ENCODE data around the gene ZBTB38.

Gene ZBTB38

DNA sequence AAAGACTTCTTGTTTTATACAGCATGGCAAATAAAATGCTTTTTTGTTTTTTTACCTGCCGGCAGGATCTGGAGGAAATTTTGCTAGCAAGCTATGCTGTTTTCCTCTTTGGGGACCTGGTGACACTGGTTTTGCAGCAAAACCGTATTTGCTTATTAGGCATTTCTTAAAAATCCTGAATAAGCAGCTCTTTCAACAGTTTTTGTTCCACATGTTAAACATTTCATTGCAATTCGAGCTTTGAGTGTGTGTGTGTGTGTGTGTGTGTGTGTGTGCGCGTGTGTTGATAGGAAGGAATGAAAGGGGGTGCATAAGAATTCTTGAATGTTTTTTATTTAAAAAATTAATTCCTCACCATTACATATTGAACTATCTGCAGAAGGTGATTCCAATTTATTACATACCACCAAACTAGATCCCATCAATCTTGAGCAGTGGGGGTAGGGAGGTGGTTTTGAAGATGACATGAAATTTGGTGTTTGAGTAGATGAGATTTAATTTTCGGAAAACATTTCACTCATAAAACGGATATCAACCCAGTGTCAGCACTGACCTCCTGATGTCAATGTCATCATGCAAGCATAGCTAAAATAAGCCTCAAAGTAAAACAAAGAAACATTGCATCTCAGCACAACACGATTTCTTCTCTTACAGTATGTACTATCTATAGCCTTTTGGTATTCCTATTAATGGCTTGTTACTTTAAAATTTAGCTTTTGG is 17.3 kb downstream of the ZBTB38 start:
- Histone ChIP-seq H4K20me1 (no peaks in the 10 kb centered on the region), H3K27ac (no peak overlapping the region), H3K4me2 (no peak overlapping the region), H3K4me1 (no peaks in the 10 kb centered on the region), H3K4me3 (no peak overlapping the region), H3K27me3 (no peaks in the 10 kb centered on the region), H3K9ac (no peak overlapping the region), H3K36me3 (no peaks in the 10 kb centered on the region), H3K9me3 (no peaks in the 10 kb centered on the region)
- no peak for TF ChIP-seq Cebpa-rat (IDR thresholded peaks at IDR 0.05)

DNA sequence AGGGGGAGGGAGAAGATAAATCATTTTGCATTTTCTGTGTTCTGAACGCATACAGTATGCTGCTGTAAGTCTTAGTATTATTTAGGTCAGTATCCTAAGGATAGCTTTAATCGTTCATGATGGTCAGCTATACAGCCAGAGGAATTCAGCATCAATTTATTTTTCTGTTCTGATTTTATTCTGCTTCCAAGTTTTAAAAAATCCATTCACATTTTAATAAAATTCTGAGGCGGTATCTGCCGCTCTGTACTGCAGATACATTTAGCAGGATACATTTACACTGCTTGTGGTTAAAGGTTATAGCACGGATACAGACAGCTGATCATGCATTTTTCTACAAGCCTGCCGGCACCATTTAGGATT is 17.8 kb downstream of the ZBTB38 start:
- Histone ChIP-seq H3K27me3 (no peaks in the 10 kb centered on the region), H3K4me3 (no peak overlapping the region), H3K9me3 (no peaks in the 10 kb centered on the region), H3K4me2 (no peak overlapping the region), H3K9ac (no peak overlapping the region), H4K20me1 (no peaks in the 10 kb centered on the region), H3K4me1 (no peaks in the 10 kb centered on the region), H3K36me3 (no peaks in the 10 kb centered on the region), H3K27ac (no peak overlapping the region)
- TF ChIP-seq Cebpa-rat (IDR thresholded peaks at IDR 0.05) = no peak

DNA sequence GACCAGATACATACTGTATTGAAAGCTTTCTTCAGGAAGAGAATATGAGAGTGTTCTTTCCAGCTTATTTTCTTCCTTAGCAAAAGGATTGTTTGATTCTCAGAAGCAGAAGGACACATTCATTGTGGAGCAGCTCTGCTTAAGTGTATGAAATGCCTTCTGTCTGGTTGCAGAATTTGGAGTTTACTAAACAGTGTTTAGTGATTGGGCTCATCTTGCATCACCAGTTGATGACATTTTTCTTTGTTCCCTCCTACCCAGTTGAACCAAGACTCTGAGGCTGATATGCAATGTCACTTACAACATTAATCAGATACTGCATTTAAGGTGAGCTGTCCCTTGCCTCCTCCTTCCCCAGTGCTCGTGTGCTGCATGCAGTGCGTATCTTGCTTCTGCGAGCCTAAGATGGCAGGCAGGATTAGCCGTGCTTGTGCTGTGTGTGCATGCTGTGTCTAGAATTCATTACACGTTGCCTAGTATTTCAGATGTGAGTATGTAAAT is 18.4 kb downstream of the ZBTB38 start:
- H4K20me1 ChIP-seq = no peaks in the 10 kb centered on the region
- no peak overlapping the region for H3K27ac ChIP-seq
- TF ChIP-seq Cebpa-rat (IDR thresholded peaks at IDR 0.05) = no peak
- H3K4me2 ChIP-seq = no peak overlapping the region
- H3K9ac ChIP-seq = no peak overlapping the region
- H3K4me3 ChIP-seq = no peak overlapping the region
- H3K9me3 ChIP-seq = no peaks in the 10 kb centered on the region
- H3K4me1 ChIP-seq = no peaks in the 10 kb centered on the region
- no peaks in the 10 kb centered on the region for H3K36me3 ChIP-seq
- H3K27me3 ChIP-seq = no peaks in the 10 kb centered on the region

DNA sequence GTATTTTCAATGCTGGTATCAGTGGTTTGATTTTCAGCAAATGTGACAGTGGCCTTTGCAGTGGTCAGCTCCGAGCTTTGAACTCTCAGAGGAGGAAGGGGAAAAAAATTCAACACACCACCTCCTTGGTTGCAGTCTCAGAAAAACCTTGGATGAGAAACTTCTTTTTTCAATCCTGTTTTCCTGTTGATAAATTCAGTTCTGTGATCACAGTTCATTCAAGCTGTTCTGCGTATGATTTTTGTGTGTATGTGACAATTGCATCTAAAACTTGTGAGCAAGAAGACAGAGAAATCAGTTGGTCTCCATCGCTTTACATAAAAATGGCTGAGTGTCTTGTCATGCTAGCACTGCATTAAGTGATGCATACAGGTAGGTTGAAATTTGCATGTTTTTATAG is 19.2 kb downstream of the ZBTB38 start:
- Histone ChIP-seq H3K4me2 (no peak overlapping the region), H3K4me1 (no peaks in the 10 kb centered on the region), H3K36me3 (no peaks in the 10 kb centered on the region), H3K9me3 (no peaks in the 10 kb centered on the region), H3K27ac (no peak overlapping the region), H4K20me1 (no peaks in the 10 kb centered on the region), H3K9ac (no peak overlapping the region), H3K4me3 (no peak overlapping the region), H3K27me3 (no peaks in the 10 kb centered on the region)
- TF ChIP-seq Cebpa-rat (IDR thresholded peaks at IDR 0.05) = no peak

DNA sequence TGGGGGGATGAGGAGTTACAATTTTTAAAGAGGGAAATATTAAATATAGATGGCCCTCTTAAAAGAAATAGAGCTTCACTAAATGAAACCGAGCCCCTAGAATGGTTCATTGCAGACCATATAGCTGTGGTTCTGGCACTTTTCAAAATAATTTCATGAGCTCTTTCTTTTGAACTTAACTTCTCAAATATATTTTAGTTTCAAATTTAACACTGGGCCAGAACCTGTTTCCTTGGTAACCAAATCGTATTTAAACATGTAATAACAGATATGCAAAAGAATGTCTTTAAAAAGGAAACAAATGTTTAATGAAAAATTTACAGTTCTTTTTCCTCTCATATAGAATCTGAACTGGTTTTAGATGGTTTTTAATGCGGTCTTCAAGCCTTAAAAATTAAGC is 20.1 kb downstream of the ZBTB38 start:
- no peak overlapping the region for H3K4me2 ChIP-seq
- no peak for TF ChIP-seq Cebpa-rat (IDR thresholded peaks at IDR 0.05)
- H3K9ac ChIP-seq = no peak overlapping the region
- H3K27ac ChIP-seq = no peak overlapping the region
- H3K36me3 ChIP-seq = no peaks in the 10 kb centered on the region
- no peaks in the 10 kb centered on the region for H4K20me1 ChIP-seq
- no peaks in the 10 kb centered on the region for H3K4me1 ChIP-seq
- H3K27me3 ChIP-seq = no peaks in the 10 kb centered on the region
- no peak overlapping the region for H3K4me3 ChIP-seq
- no peaks in the 10 kb centered on the region for H3K9me3 ChIP-seq

DNA sequence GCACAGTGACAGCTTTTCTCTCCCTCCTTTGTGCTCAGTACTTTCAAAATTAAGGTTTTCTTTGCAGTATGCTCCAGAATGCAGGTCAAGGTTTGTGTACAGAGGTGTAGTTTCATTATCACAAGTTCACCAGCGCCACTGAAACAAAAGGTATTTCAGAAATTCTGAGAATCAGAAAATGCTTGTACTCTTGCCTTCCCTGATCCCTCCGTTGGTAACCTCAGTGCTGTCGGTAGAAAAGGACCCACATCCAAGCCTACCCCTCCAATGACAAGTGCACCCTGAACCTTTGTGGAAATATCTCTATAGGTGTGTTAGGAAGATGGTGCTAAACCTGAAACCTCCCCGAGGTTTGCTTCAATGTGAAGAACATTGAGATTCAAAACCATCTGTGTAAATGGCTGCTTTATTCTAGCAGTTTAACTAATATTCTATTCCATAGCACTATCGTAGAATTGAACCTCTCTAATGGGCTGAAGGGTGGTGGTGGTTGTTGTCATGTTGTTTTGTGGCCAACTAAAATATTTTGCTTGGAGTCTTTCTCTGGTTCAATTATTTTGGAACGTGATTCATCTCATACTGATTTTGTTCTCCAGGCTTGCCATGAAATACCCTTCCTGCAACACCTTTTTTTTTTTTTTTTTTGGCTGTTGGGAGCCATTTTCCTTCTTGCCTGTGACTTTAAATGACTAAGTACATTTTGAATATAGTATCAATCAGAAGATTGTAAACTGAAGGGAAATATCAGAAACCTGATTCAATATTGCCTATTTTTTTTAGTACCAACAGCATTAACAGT is 20.7 kb downstream of the ZBTB38 start:
- Histone ChIP-seq H3K9me3 (no peaks in the 10 kb centered on the region), H3K9ac (no peak overlapping the region)

DNA sequence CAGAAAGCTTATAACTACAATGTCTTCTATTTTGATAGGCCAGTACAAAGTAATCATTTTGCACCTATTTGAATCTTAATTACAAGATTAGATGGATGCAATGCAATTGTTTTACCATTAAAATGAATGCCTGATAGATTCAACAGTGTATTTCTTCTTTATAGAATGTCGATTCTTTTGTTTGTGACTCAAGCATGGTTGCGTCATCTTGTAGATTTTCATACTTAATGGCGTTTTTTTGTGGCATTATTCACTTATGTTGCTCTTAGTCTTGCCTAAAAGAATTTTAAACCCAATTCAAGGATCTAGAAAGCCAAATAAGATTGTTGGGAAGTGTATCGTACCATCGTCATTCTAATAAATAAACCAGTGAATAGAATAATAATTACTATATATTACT is 21.4 kb downstream of the ZBTB38 start:
- H4K20me1 ChIP-seq = no peaks in the 10 kb centered on the region
- TF ChIP-seq Cebpa-rat (IDR thresholded peaks at IDR 0.05) = no peak
- no peaks in the 10 kb centered on the region for H3K4me1 ChIP-seq
- H3K4me2 ChIP-seq = no peak overlapping the region
- no peak overlapping the region for H3K27ac ChIP-seq
- H3K4me3 ChIP-seq = no peak overlapping the region
- H3K27me3 ChIP-seq = no peaks in the 10 kb centered on the region
- H3K9me3 ChIP-seq = no peaks in the 10 kb centered on the region
- H3K36me3 ChIP-seq = no peaks in the 10 kb centered on the region
- H3K9ac ChIP-seq = no peak overlapping the region

More for the DNA sequence above, 20.7 kb downstream of the ZBTB38 start:
- no peak overlapping the region for H3K27ac ChIP-seq
- H3K36me3 ChIP-seq = no peaks in the 10 kb centered on the region
- TF ChIP-seq Cebpa-rat (IDR thresholded peaks at IDR 0.05) = no peak
- no peaks in the 10 kb centered on the region for H3K27me3 ChIP-seq
- H3K4me3 ChIP-seq = no peak overlapping the region
- no peaks in the 10 kb centered on the region for H3K4me1 ChIP-seq
- H3K4me2 ChIP-seq = no peak overlapping the region
- no peaks in the 10 kb centered on the region for H4K20me1 ChIP-seq

DNA sequence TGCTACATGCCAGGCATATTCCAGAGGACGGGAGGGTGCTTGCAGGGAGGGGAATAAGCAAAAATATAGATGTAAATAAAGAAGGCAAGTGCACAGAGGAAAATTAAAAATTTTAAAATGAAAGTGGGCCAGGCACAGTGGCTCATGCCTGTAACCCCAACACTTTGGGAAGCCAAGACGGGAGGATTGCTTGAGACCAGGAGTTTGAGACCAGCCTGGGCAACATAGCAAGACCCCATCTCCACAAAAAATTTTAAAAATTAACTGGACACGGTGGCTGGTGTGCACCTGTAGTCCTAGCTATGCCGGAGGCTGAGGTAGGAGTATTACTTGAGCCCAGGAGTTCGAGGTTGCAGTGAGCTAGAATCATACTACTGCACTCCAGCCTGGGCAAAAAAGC is 22.4 kb downstream of the ZBTB38 start:
- H3K9ac ChIP-seq = no peak overlapping the region
- no peaks in the 10 kb centered on the region for H3K27me3 ChIP-seq
- H3K27ac ChIP-seq = no peak overlapping the region
- no peaks in the 10 kb centered on the region for H3K9me3 ChIP-seq
- H3K4me3 ChIP-seq = no peak overlapping the region
- H3K36me3 ChIP-seq = no peaks in the 10 kb centered on the region
- no peak overlapping the region for H3K4me2 ChIP-seq
- no peak for TF ChIP-seq Cebpa-rat (IDR thresholded peaks at IDR 0.05)
- H3K4me1 ChIP-seq = no peaks in the 10 kb centered on the region
- no peaks in the 10 kb centered on the region for H4K20me1 ChIP-seq

DNA sequence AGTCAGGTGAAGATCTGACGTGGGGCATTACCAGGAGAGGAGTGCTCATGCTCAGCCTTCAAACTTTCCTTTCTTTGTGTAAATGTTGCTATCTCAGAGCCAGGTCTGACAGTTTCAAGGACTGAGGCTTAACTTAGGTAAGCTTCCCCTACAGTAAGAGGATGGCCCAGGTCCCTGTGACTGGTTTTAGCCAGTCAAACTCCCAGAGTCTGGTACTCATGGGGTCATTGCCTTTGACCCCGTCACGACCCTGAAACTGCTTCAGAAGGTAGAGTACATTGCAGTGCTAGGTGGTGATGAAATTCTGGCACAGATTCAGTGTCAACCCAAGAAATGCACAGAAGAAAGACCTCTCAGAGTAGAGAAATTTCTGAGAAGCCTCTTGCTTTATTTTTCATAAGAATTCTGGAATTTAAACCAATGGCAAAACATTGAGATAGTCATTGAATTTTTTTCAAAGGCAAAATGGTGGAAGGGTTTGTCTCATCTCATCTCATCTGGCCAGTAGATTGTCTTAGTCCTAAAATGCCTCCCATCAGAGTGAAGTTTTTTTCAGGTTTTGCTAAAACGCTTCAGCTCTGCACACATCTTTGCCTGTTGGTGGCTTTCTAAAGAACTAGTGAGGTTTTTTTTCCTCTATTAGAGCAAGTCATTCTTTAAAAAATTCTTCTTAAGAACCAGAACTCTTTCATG is 23.1 kb downstream of the ZBTB38 start:
- Histone ChIP-seq H3K4me3 (no peak overlapping the region), H3K9me3 (peaks cover 6% of the 10 kb centered on the region), H3K27me3 (no peaks in the 10 kb centered on the region), H3K4me2 (no peak overlapping the region), H4K20me1 (no peaks in the 10 kb centered on the region), H3K9ac (no peak overlapping the region), H3K27ac (no peak overlapping the region), H3K36me3 (no peaks in the 10 kb centered on the region), H3K4me1 (no peaks in the 10 kb centered on the region)
- TF ChIP-seq Cebpa-rat (IDR thresholded peaks at IDR 0.05) = no peak

DNA sequence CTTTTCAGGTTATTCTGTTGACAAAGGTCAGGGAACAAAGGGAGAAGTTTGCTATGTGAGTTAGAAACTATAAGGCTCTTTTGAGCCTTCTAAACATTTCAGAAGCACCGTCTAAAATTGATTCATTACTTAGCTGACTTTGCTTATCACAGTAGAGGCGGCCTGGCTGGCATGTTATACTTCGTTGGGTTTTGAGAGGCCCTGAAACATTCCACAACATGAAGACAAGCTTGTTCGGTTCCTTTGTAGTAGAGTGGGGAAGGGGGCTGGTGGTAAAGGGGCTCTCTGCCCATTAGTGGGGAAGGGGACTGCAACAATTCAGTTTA is 23.6 kb downstream of the ZBTB38 start:
- TF ChIP-seq Cebpa-rat (IDR thresholded peaks at IDR 0.05) = no peak
- H3K27ac ChIP-seq = no peak overlapping the region
- no peak overlapping the region for H3K4me2 ChIP-seq
- no peaks in the 10 kb centered on the region for H3K27me3 ChIP-seq
- peaks cover 11% of the 10 kb centered on the region for H3K9me3 ChIP-seq
- H3K4me1 ChIP-seq = no peaks in the 10 kb centered on the region
- H3K4me3 ChIP-seq = no peak overlapping the region
- no peaks in the 10 kb centered on the region for H4K20me1 ChIP-seq
- no peaks in the 10 kb centered on the region for H3K36me3 ChIP-seq
- H3K9ac ChIP-seq = no peak overlapping the region
